Activated CD4-positive, alpha-beta T cell treated with anti-CD3 and anti-CD28 coated beads, Interleukin-2, amount 10 ng/mL, durations not matched to agents 24 days and 14 days (primary cell): ENCODE results near the gene PARP14. TPM values are rescaled to one million over a fixed set of nuclear protein-coding genes. Genes with fewer than 3 reads are reported as not detected.
"Not testable (repeated sequence)": the region's sequence is repeated elsewhere in the genome, so short reads cannot be mapped to it uniquely, and the experiment has no call there.

Experiments
- DNase-seq: peaks from one replicate; pipeline ENCODE4 v3.0.0; 2022
- H3K27ac Mint-ChIP-seq: one replicate; pipeline ENCODE4 v1.8.0; 2022; ENCODE audit warnings: mild to moderate bottlenecking, mixed read lengths
- H3K27me3 Mint-ChIP-seq: one replicate; pipeline ENCODE4 v1.8.0; 2022; ENCODE audit warnings: mixed read lengths
- H3K36me3 Mint-ChIP-seq: one replicate; pipeline ENCODE4 v1.8.0; 2022; ENCODE audit warnings: low read depth, mild to moderate bottlenecking, mixed read lengths
- H3K4me1 Mint-ChIP-seq: one replicate; pipeline ENCODE4 v1.8.0; 2021; ENCODE audit warnings: mixed read lengths
- H3K4me3 Mint-ChIP-seq: one replicate; pipeline ENCODE4 v1.8.0; 2022; ENCODE audit warnings: mild to moderate bottlenecking, moderate library complexity, mixed read lengths
- H3K9me3 Mint-ChIP-seq: one replicate; pipeline ENCODE4 v1.8.0; 2021; ENCODE audit warnings: mixed read lengths
- intact Hi-C: fragments of 100-400 bp; cut with micrococcal nuclease; formaldehyde crosslinking; loops from one replicate; pipeline ENCODE4 v1.15.1; 2023
- total RNA-seq: library from RNA; stranded (reverse); gene quantifications from 2 replicates; pipeline ENCODE4 v1.2.3, GENCODE V29; 2022

Gene PARP14
- total RNA-seq, 1 donor from 2014 or later, result 65.6 TPM

DNA sequence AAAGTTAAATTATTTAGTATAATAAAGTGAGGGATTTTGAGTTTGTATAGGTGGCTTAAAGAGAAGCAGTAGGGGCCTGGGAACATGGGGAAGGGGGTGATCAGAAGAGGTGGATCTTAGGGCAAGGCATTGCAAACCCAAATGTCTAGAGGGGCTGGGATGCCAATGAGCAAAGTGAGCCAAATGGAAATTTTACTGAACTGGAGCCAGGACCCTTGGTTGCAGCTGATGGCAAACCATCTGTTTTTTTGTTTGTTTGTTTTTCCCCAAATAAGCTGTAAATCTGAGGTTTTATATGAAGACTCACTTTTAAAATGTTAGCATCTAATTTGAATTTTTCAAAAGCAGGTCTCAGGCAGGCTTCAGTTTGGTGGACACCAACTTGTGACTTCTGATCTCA lies 14.8 kb upstream of the PARP14 start:
- Mint-ChIP-seq H3K36me3 (peaks cover 3% of the 10 kb centered on the region), H3K4me1 (peaks cover 21% of the 10 kb centered on the region), H3K9me3 (peaks cover 4% of the 10 kb centered on the region), H3K27me3 (peaks cover 16% of the 10 kb centered on the region), H3K4me3 (no peak overlapping the region), H3K27ac (no peak overlapping the region)
- DNase-seq, result no peak
- intact Hi-C loops, result no loop called here

- peaks cover 17% of the 10 kb centered on the region for H3K4me1 Mint-ChIP-seq
- peaks cover 7% of the 10 kb centered on the region for H3K9me3 Mint-ChIP-seq
- DNase-seq, result peak; percentile 78
- H3K27ac Mint-ChIP-seq, result peak overlapping the region; percentile 85
- H3K4me3 Mint-ChIP-seq, result peak overlapping the region; percentile 49
- intact Hi-C loops, result loop anchor here (1.0 kb wide), 3 partner anchors 26 to 93 kb away; no protein-coding TSS in a partner anchor
- H3K27me3 Mint-ChIP-seq, result no peaks in the 10 kb centered on the region
- H3K36me3 Mint-ChIP-seq, result peaks cover 3% of the 10 kb centered on the region
Observed at GRCh38 chr3:122668930-122669730, 11.5 kb upstream of the PARP14 start.

GRCh38 chr3:122671553-122671952 lies 9.1 kb upstream of the PARP14 start:
- no peak for DNase-seq
- no peaks in the 10 kb centered on the region for H3K27me3 Mint-ChIP-seq
- H3K9me3 Mint-ChIP-seq, result peaks cover 14% of the 10 kb centered on the region
- no peak overlapping the region for H3K4me3 Mint-ChIP-seq
- H3K36me3 Mint-ChIP-seq, result peaks cover 4% of the 10 kb centered on the region
- intact Hi-C loops, result no loop called here
- no peak overlapping the region for H3K27ac Mint-ChIP-seq
- H3K4me1 Mint-ChIP-seq, result peaks cover 19% of the 10 kb centered on the region

- H3K27me3 Mint-ChIP-seq, result no peaks in the 10 kb centered on the region
Observed at GRCh38 chr3:122674339-122674738, 6.3 kb upstream of the PARP14 start.

DNA sequence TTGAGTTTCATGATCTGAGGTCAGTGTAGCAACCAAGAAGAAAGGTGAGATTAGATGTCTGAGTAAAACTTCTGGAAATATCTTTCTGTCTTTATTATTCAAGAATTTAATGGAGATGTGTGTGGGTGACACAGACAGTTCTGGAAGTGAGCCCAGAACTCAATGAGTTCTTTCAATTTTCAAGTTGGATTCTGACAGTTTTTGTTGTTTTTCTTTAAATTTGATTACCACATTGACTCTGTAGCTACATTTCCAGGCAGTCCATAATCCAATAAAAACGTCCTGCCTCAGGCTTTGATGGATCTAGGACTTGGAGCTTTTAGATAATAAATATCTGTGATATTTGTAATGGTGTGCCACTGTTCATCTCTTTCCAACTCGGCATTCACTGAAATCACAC lies 3.9 kb upstream of the PARP14 start:
- no peak for DNase-seq
- H3K4me1 Mint-ChIP-seq, result peaks cover 33% of the 10 kb centered on the region
- H3K4me3 Mint-ChIP-seq, result no peak overlapping the region
- H3K27ac Mint-ChIP-seq, result no peak overlapping the region
- H3K27me3 Mint-ChIP-seq, result no peaks in the 10 kb centered on the region
- intact Hi-C loops, result no loop called here
- H3K9me3 Mint-ChIP-seq, result peaks cover 14% of the 10 kb centered on the region
- H3K36me3 Mint-ChIP-seq, result peaks cover 8% of the 10 kb centered on the region

More at GRCh38 chr3:122674339-122674738, 6.3 kb upstream of the PARP14 start:
- Mint-ChIP-seq H3K4me1 (peaks cover 22% of the 10 kb centered on the region), H3K9me3 (peaks cover 14% of the 10 kb centered on the region), H3K4me3 (no peak overlapping the region), H3K36me3 (peaks cover 1% of the 10 kb centered on the region), H3K27ac (no peak overlapping the region)
- intact Hi-C loops, result no loop called here
- DNase-seq, result no peak

DNA sequence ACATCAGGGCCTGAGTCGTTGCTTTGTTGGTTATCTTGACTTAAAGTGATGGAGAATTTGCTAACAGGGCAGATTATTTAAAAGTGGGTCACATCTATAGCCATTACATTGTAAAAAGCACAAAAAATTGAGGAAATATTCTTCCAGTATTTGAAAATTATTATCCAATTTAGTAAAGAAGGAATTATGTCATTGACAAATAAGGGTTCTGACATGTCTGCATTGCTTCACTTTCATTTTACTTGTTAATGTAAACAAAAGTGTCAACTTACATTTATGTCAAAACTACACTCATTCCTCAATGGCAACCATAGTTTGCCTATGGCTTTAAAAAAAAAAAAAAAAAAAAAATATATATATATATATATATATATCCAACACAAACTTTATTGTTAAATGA lies 3.4 kb upstream of the PARP14 start:
- H3K27ac Mint-ChIP-seq, result no peak overlapping the region
- H3K4me3 Mint-ChIP-seq, result no peak overlapping the region
- H3K36me3 Mint-ChIP-seq, result peaks cover 12% of the 10 kb centered on the region
- H3K4me1 Mint-ChIP-seq, result peaks cover 37% of the 10 kb centered on the region
- no peaks in the 10 kb centered on the region for H3K27me3 Mint-ChIP-seq
- intact Hi-C loops, result no loop called here
- no peak for DNase-seq
- H3K9me3 Mint-ChIP-seq, result peaks cover 14% of the 10 kb centered on the region

- Mint-ChIP-seq H3K27ac (peak overlapping the region; percentile 61), H3K36me3 (peaks cover 23% of the 10 kb centered on the region), H3K27me3 (no peaks in the 10 kb centered on the region), H3K4me3 (peak overlapping the region; percentile 41), H3K9me3 (peaks cover 9% of the 10 kb centered on the region), H3K4me1 (peaks cover 50% of the 10 kb centered on the region)
- intact Hi-C loops, result loop anchor here (2.0 kb wide), 2 partner anchors 286 to 578 kb away; no protein-coding TSS in a partner anchor
- DNase-seq, result no peak
Observed at GRCh38 chr3:122678506-122678905, 2.1 kb upstream of the PARP14 start.

DNA sequence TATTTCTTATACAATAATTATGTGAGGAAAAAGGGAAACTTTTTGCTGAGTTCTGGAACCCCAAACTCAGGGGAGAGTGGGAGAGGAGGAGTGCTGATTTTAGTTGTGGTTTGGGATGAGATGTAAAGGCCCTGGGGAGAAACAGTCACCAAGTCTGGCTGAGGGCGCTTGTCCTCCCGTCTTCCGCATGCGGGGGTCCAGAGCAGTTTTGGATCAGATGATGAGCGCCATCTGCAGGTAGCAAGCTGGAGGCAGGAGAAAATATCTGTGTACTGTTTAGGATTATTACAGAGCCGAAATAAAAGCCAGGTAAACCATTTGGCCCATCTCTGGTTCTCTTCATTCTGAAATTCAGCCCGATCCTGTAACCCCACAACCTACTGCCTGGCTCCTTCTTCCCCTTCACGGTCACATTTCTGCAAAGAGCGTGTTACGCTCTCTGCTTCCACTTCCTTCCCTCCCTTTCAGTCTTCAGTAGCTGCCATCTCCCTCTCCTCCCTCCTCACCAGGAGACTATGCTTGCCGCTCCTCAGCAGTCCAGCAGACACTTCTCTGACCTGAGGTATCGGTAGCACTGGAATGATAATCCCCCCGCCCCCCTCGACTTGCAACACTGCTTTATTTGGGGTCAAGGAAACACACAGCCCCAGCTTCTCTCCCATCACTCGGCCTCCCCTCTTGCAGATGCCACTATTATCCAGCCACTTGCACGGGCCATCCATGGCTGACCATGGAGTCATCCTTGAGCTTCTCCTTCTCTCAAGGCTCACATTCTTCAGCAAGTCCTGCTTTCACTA lies 1.4 kb upstream of the PARP14 start:
- DNase-seq, result peak; percentile 94
- H3K4me1 Mint-ChIP-seq, result peaks cover 56% of the 10 kb centered on the region
- intact Hi-C loops, result loop anchor here (1.0 to 2.0 kb wide), 7 partner anchors 103 to 1133 kb away; partner anchors contain the start of genes DTX3L and PARP9
- no peaks in the 10 kb centered on the region for H3K27me3 Mint-ChIP-seq
- peaks cover 5% of the 10 kb centered on the region for H3K9me3 Mint-ChIP-seq
- H3K36me3 Mint-ChIP-seq, result peaks cover 25% of the 10 kb centered on the region
- peak overlapping the region; percentile 99 for H3K4me3 Mint-ChIP-seq
- H3K27ac Mint-ChIP-seq, result peak overlapping the region; percentile 98

- Mint-ChIP-seq H3K9me3 (no peaks in the 10 kb centered on the region), H3K36me3 (peaks cover 28% of the 10 kb centered on the region), H3K27me3 (no peaks in the 10 kb centered on the region), H3K4me3 (peak overlapping the region; percentile 99), H3K4me1 (peaks cover 58% of the 10 kb centered on the region), H3K27ac (peak overlapping the region; percentile 98)
- peak; percentile 77 for DNase-seq
- intact Hi-C loops, result loop anchor here (1.0 to 2.0 kb wide), 10 partner anchors 70 to 1134 kb away; partner anchors contain the start of genes DTX3L, FAM162A, PARP9 and WDR5B
Observed at GRCh38 chr3:122679882-122680474, 661 bp upstream of the PARP14 start.

GRCh38 chr3:122681284-122681973 lies 790 bp downstream of the PARP14 start:
- peaks cover 62% of the 10 kb centered on the region for H3K4me1 Mint-ChIP-seq

GRCh38 chr3:122681974-122682409 lies 1.4 kb downstream of the PARP14 start:
- Mint-ChIP-seq H3K4me3 (peak overlapping the region; percentile 99), H3K36me3 (peaks cover 33% of the 10 kb centered on the region), H3K9me3 (no peaks in the 10 kb centered on the region), H3K27me3 (no peaks in the 10 kb centered on the region), H3K27ac (peak overlapping the region; percentile 97), H3K4me1 (peaks cover 68% of the 10 kb centered on the region)
- no peak for DNase-seq
- intact Hi-C loops, result loop anchor here (2.0 kb wide), 1 partner anchor 297 kb away; the partner anchor contains the start of gene FAM162A

More at GRCh38 chr3:122681284-122681973, 790 bp downstream of the PARP14 start:
- intact Hi-C loops, result loop anchor here (2.0 kb wide), 1 partner anchor 297 kb away; the partner anchor contains the start of gene FAM162A
- H3K4me3 Mint-ChIP-seq, result peak overlapping the region; percentile 99
- no peaks in the 10 kb centered on the region for H3K27me3 Mint-ChIP-seq
- peak; percentile 69 for DNase-seq
- H3K36me3 Mint-ChIP-seq, result peaks cover 33% of the 10 kb centered on the region
- peak overlapping the region; percentile 97 for H3K27ac Mint-ChIP-seq
- H3K9me3 Mint-ChIP-seq, result no peaks in the 10 kb centered on the region

GRCh38 chr3:122682778-122683411 lies 2.3 kb downstream of the PARP14 start:
- Mint-ChIP-seq H3K36me3 (peaks cover 33% of the 10 kb centered on the region), H3K4me1 (peaks cover 74% of the 10 kb centered on the region), H3K4me3 (peak overlapping the region; percentile 99), H3K27ac (peak overlapping the region; percentile 83)
- intact Hi-C loops, H3K9me3 Mint-ChIP-seq, H3K27me3 Mint-ChIP-seq: not testable (repeated sequence)
- peak; percentile 76 for DNase-seq
